ENCODE data around the gene P3H2.

DNA sequence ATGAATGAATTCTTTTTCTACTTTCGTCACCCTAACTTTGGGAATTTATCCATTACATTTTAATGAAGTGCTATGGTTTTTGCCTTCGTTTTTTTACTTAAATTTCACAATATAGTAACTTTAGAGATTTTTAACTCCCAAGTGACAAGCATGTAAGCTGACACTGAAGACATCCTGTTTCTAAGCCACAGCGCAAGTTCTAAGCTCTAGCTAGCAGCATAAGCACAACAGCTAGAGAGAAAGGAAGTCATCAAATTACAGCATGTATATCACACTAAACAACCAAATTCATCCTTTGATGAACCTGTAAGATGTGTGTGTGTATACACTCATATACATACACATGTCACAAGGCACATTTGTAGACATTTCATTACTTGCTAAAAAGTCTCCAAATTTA, 119.3 kb downstream of the P3H2 start:
- TF ChIP-seq, protein P1, sequence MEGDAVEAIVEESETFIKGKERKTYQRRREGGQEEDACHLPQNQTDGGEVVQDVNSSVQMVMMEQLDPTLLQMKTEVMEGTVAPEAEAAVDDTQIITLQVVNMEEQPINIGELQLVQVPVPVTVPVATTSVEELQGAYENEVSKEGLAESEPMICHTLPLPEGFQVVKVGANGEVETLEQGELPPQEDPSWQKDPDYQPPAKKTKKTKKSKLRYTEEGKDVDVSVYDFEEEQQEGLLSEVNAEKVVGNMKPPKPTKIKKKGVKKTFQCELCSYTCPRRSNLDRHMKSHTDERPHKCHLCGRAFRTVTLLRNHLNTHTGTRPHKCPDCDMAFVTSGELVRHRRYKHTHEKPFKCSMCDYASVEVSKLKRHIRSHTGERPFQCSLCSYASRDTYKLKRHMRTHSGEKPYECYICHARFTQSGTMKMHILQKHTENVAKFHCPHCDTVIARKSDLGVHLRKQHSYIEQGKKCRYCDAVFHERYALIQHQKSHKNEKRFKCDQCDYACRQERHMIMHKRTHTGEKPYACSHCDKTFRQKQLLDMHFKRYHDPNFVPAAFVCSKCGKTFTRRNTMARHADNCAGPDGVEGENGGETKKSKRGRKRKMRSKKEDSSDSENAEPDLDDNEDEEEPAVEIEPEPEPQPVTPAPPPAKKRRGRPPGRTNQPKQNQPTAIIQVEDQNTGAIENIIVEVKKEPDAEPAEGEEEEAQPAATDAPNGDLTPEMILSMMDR (IDR thresholded peaks at IDR 0.05), result no peak
- TF ChIP-seq POLR2AphosphoS5 (IDR thresholded peaks at IDR 0.05; ENCODE audit: low read depth, low read length), result no peak
- TF ChIP-seq, protein P2, sequence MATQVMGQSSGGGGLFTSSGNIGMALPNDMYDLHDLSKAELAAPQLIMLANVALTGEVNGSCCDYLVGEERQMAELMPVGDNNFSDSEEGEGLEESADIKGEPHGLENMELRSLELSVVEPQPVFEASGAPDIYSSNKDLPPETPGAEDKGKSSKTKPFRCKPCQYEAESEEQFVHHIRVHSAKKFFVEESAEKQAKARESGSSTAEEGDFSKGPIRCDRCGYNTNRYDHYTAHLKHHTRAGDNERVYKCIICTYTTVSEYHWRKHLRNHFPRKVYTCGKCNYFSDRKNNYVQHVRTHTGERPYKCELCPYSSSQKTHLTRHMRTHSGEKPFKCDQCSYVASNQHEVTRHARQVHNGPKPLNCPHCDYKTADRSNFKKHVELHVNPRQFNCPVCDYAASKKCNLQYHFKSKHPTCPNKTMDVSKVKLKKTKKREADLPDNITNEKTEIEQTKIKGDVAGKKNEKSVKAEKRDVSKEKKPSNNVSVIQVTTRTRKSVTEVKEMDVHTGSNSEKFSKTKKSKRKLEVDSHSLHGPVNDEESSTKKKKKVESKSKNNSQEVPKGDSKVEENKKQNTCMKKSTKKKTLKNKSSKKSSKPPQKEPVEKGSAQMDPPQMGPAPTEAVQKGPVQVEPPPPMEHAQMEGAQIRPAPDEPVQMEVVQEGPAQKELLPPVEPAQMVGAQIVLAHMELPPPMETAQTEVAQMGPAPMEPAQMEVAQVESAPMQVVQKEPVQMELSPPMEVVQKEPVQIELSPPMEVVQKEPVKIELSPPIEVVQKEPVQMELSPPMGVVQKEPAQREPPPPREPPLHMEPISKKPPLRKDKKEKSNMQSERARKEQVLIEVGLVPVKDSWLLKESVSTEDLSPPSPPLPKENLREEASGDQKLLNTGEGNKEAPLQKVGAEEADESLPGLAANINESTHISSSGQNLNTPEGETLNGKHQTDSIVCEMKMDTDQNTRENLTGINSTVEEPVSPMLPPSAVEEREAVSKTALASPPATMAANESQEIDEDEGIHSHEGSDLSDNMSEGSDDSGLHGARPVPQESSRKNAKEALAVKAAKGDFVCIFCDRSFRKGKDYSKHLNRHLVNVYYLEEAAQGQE (IDR thresholded peaks at IDR 0.05; ENCODE audit: insufficient read depth in 1 of 2, low read depth in 2 of 2, low read length in 1 of 2), result no peak

Measured in Panc1 (cell line).